GM21723 (cell line): Measurements from ENCODE around the gene C9orf85.
"Not testable (repeated sequence)": the region's sequence is repeated elsewhere in the genome, so short reads cannot be mapped to it uniquely, and the experiment has no call there.

ENCODE experiments used
- ATAC-seq: cut with Tn5 transposase; IDR thresholded peaks from one replicate; pipeline ENCODE4 v1.9.1; 2021; ENCODE audit warnings: mild to moderate bottlenecking, moderate library complexity; ENCODE audit not compliant: unreplicated experiment

Gene C9orf85

DNA sequence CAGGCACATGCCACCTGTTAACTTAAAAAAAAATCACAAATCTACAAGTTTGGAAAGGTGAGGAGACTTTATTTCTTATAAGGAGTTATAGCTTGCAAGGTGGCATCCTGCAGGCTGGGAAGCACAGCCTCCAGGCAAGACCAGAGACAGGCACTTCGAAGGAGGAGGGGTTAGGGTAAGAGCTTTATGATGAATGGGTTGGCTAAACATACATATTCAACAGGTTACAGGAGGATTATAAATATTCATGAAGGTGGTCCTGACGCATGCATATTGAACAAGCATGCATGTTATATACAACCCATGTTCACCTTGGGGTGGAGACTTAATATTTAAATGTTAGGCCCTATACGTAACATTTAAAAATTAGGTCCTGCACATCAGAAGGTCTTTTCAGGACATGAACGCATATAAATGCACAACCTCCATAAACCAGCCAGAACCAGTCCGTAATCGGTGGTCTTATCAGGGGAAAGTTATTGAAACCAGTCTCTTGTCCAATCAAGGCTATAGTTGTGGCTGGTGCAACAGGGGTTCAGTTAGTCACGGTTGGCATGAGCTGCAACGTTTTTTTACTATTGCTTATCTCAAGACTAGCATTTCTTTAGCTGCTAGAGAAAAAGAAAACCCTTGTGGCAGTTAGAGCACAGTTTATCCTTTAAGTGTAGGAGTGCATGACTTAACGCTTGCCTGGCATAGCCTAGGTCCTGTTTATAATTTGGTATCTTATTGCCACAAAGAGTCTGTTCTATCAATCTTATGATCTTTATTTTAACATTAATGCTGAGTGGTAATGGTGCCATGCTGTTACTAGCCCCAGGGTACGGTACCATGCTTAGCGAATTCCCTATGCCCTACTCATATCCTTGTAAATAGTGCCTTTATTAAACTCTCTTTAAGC is 76.3 kb downstream of the C9orf85 start:
- ATAC-seq: no peak

DNA sequence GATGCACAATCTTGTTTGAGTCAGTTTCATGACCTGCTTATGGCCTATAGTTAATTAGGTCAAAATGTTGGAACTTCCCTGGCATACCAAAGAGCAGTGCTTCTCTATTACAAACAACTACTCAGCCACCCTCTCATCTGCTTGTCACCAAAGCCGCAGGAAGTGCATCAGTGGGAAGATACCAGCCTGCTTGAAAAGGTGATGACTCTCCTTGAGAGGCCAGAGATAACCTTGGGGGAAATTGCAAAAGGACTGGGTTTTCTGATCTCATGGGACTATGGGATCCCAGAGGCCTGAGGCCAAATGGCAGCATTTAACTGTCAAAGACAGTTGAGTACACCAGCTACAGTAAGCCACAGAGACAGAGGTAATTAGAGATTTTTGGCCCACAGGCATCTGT is 79.0 kb downstream of the C9orf85 start:
- ATAC-seq: no peak

DNA sequence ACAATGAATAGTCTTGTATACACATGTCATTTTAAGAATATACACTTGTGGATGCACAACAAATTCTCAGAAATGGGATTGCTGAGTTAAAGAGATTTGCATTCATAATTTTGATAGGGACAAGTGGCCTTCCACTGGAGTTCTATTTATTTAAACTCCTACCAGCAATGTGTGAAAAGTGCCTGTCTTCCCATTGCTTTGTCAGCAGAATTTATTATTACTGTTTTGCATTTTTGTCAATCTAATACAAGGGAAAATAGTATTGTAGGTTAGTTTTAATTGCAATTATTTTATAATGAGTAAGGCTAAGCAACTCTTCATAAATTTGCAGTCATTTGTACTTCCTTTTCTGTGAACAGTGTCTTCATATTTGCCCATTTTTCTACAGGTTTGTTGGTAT is 94.0 kb downstream of the C9orf85 start:
- ATAC-seq: no peak

DNA sequence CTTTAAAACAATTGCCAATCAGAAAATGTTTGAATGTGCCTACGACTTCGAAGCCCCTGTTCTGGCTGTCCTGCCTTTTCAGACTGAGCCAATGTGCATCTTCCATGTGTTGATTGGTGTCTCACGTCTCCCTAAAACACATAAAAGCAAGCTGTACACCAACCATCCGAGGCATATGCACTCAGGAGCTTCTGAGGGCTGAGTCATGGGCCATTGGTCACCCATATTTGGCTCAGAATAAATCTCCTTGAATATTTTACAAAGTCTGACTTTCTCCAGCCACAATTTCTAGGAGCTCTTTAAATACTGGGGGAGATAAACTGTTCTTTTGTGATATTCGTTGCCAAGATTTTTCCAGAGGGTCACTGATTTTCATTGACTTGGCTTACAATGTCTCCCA is 95.1 kb downstream of the C9orf85 start:
- ATAC-seq: no peak

DNA sequence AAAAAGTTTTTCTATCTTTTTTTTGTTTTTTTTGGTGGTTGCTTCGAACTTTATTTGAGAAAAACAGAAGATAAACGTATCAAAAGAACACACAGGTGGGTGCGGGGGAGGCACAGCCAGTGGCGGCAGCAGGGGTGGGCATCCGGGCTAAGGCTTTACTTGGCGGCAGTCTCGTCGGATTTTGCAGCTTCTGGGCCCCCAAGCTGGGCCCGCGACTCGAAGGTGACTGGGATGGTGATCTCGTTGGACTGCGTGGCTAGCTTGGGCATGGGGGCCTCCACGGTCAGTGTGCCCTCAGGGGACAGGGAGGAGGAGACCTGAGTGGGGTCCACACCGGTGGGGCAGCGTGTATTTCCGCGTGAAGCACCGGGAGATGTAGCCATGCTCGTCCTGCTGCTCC is 96.3 kb downstream of the C9orf85 start:
- not testable (repeated sequence) for ATAC-seq

DNA sequence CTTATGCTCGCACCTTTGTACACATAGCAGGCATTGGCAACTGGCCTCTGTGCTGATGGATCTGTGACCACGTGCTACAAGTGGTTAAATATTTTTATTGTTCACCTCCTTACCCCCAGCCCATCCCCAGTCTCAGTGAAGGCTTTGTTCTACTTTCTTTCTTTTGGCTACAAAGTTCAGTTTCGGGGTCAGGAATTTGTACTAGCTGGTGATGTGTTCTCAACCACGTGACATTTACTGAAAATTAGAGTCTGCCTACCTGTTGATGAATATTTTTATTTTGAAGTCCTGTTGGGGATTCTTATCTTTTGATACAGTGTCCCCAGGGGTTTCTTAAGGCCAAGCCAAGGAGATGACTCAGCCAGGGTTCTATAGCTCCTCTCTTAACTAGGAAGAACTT is 101.2 kb downstream of the C9orf85 start:
- no peak for ATAC-seq

DNA sequence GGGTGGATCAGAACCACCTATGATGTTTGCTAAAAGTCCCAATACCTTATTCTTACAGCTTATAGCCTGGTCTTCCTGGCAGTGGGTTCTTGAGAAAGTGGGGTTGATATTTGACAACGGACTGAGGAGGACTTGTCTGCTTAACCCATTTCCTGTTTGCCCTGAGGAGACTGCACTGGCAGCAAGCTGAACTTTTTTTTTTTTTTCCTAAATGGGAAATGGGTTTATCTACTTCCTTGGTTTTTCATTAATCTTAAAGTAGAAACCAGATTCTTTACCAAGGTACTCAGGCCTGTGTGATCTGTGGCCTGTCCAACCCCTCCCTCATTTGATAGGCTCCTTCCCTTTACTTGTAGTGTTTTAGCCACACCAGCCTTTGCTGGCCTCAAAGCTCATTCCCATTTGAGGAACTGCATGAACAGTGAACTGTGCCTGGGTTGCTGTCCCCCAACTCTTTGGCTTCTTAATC is 101.9 kb downstream of the C9orf85 start:
- ATAC-seq: no peak

DNA sequence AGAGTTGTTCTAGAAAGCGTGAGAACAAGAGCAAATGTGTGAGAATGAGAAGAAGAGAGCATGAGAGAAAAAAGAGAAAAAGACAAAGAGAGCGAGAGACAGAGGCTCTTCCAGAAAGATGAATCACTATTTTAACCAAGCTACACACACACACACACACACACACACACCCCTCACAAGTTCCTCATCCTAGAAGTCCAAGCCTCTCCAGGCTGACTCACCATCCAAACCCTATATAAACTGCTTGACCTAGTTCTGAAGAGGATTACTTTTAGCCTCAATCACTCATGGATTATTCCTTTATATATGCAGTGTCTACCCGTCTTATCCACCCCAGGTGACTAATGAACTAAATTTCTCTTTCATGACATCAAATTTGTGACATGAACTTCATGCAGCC is 111.4 kb downstream of the C9orf85 start:
- ATAC-seq: no peak
